HG02852 (cell line): ENCODE results near the gene PLEKHH1.
"Not testable (repeated sequence)": the region's sequence is repeated elsewhere in the genome, so short reads cannot be mapped to it uniquely, and the experiment has no call there.

ENCODE experiments used
- ATAC-seq: cut with Tn5 transposase; IDR thresholded peaks from one replicate; pipeline ENCODE4 v1.9.1; 2021; ENCODE audit warnings: mild to moderate bottlenecking, moderate library complexity; ENCODE audit not compliant: unreplicated experiment

PLEKHH1 gene

GRCh38 chr14:67579636-67580035 lies 46.5 kb downstream of the PLEKHH1 start:
- ATAC-seq = no peak

- no peak for ATAC-seq
Observed at GRCh38 chr14:67580336-67581171, 47.5 kb downstream of the PLEKHH1 start.

GRCh38 chr14:67581643-67582042 lies 48.6 kb downstream of the PLEKHH1 start:
- no peak for ATAC-seq

- ATAC-seq = no peak
Observed at GRCh38 chr14:67582061-67582460, 49.0 kb downstream of the PLEKHH1 start.

GRCh38 chr14:67583711-67584644 lies 50.9 kb downstream of the PLEKHH1 start:
- no peak for ATAC-seq

- no peak for ATAC-seq
Observed at GRCh38 chr14:67584978-67585377, 51.9 kb downstream of the PLEKHH1 start.

GRCh38 chr14:67586369-67586768 lies 53.3 kb downstream of the PLEKHH1 start:
- ATAC-seq = no peak

GRCh38 chr14:67589204-67589770 lies 56.2 kb downstream of the PLEKHH1 start:
- ATAC-seq = no peak

- not testable (repeated sequence) for ATAC-seq
Observed at GRCh38 chr14:67593650-67594049, 60.6 kb downstream of the PLEKHH1 start.

GRCh38 chr14:67595392-67595791 lies 62.3 kb downstream of the PLEKHH1 start:
- no peak for ATAC-seq

GRCh38 chr14:67599698-67600561 lies 66.8 kb downstream of the PLEKHH1 start, which contains the start of gene PIGH:
TSS of gene PIGH (minus strand) at chr14:67600268. CDS start at chr14:67600203, 65 bp downstream.
- ATAC-seq = peak; percentile 89

GRCh38 chr14:67600562-67600974 lies 67.5 kb downstream of the PLEKHH1 start:
- not testable (repeated sequence) for ATAC-seq

GRCh38 chr14:67602076-67602475 lies 69.0 kb downstream of the PLEKHH1 start:
- ATAC-seq = no peak

GRCh38 chr14:67602995-67603545 lies 70.0 kb downstream of the PLEKHH1 start:
- ATAC-seq = peak; percentile 71

- ATAC-seq = no peak
Observed at GRCh38 chr14:67607646-67608045, 74.6 kb downstream of the PLEKHH1 start.

- no peak for ATAC-seq
Observed at GRCh38 chr14:67609642-67610310, 76.7 kb downstream of the PLEKHH1 start.

- ATAC-seq = no peak
Observed at GRCh38 chr14:67610491-67610890, 77.4 kb downstream of the PLEKHH1 start.

- no peak for ATAC-seq
Observed at GRCh38 chr14:67618617-67619063, 85.5 kb downstream of the PLEKHH1 start.
